GM12801 (cell line): Measurements from ENCODE around the gene TLCD3B.

Experiments used
- TF ChIP-seq, protein P1 (sequence below): IDR thresholded peaks from one replicate; pipeline ENCODE4 v1.5.1; 2011; ENCODE audit warnings: control low read depth; ENCODE audit not compliant: insufficient read length; ENCODE audit errors: extremely low read depth

Gene TLCD3B

DNA sequence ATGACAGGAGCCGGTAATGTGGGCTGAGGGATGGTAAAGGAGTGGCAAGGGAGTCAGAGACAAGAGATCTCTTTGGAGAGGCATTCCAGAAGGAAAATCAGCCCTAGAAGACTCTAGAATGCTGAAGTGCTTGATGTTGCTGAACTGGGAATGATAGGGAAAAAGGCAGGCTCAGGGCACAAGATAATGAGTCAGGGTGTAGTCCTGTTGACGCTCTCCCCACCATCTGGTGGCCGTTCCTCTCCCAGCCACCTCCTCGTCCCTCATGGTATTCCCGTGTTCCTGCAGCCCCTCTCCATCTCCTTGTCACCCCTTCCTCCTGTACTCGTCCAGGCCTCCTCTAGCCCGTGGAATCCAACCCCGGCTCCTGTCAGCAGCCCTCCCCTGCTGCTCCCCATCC is 23.4 kb upstream of the TLCD3B start:
- TF ChIP-seq, protein P1, sequence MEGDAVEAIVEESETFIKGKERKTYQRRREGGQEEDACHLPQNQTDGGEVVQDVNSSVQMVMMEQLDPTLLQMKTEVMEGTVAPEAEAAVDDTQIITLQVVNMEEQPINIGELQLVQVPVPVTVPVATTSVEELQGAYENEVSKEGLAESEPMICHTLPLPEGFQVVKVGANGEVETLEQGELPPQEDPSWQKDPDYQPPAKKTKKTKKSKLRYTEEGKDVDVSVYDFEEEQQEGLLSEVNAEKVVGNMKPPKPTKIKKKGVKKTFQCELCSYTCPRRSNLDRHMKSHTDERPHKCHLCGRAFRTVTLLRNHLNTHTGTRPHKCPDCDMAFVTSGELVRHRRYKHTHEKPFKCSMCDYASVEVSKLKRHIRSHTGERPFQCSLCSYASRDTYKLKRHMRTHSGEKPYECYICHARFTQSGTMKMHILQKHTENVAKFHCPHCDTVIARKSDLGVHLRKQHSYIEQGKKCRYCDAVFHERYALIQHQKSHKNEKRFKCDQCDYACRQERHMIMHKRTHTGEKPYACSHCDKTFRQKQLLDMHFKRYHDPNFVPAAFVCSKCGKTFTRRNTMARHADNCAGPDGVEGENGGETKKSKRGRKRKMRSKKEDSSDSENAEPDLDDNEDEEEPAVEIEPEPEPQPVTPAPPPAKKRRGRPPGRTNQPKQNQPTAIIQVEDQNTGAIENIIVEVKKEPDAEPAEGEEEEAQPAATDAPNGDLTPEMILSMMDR: no peak

DNA sequence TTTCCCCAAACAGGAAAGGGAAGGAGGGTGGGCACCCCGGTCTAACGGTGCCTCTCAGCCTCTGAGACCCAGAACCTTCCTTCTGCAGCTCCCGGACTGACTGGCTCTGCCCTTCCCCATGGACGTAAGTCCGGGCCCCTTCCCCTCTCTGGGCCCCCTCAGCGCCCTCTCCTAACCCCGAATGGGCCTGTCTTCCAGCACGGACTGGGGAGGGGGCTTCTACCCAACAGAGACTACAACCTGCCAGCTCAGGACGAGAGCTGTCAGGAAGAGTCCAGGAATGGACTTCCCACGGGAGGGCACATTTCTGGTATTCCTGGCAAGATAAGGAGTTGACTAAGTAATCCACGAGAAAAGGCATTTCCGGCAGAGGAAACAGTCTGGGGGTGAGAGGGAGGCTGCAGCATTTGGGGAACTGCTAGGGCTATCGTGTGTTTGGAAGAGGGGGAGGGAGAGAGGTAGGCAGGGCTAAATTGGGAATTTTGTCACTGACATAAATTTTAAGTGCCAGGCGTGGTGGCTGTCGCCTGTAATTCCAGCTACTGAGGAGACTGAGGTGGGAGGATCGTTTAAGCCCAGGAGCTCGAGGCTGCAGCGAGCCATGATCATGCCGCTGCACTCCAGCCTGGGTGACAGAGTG is 22.4 kb upstream of the TLCD3B start:
- TF ChIP-seq, protein P1: no peak

DNA sequence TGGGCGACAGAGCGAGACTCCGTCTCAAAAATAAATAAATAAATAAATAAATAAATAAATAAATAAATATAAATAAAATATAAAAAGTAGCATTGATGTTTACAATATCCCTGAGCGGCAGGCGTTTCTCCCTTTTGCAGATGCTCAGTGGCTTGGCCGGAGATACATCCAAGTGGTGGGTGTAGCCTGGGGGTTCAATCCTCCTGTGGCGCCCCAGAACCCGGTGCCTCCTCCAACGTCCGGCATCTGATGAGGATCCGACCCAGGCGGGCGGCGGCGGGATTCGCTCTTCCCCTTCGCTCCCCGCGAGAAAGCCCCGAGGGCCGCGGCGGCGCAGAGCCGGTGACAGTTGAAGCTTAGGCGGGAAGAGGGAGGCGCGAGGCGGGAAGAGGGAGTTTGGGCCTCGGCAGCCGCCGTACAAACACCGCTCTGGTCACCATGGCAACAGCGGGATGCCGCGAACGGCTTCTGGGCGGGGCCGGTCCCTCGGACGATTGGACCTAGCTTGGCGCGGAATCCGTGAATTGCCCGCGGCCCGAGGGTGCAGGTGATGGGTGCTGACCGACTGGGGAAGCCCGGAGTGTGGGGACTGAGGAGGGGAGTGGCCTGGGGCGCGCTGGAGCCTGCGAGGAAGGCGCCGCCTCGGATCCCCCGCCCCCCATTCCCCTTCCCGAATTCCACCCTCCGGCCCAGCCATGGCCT is 21.8 kb upstream of the TLCD3B start:
- TF ChIP-seq, protein P1: no peak

DNA sequence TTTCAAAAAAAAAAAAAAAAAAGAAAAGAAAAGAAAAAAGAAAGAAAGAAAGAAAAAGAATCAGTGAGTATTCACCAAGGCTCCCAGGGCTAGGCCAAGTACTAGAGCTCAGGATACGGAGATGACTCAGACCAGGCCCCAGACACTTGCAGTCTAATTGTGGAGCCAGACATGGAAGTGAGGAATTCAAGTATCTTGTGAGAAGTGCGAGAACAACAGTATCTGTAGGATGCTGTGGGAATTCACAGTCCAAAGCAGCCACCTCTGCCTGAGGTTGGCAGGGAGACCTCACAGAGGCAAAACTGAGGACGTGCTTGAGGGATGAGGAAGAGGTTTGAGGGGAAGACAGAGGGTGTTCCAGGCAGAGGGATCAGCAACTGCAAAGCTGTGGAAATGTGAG is 20.4 kb upstream of the TLCD3B start:
- TF ChIP-seq, protein P1: no peak

DNA sequence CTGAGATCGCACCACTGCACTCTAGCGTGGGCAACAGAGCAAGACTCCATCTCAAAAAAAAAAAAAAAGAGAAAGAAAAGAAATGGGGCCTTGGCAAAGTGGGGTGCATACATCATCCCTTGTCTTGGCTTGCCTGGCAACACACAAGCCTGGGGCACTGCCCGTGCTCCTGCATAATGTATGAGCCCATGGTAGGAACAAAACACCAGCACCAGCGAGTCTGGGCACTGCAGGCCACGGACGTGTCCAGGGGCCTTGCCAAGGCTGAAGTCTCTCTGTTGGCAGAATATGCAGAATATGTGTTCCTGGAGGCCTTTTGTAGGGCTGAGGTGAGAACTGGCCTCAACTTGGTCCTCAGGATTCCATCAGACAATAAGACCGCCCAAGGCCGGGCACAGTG is 18.8 kb upstream of the TLCD3B start:
- TF ChIP-seq, protein P1: no peak

DNA sequence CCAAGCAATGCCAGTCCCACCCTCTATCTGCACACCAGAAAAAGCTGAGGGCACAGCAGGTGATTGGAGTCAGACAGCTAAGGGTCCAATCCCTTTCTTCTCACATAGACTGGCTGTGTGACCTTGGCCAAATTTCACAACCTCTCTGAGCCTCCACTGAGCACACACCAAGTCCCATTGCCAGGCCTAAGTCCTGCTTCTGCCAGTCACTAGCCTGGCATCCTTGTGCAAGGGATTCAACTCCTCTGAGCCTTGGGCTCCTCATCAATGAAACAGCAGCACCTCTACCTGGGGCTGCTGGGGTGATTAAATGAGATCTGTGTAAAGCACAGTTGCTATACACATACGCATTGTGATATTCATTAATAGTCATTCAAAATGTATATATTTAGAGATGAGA is 15.5 kb upstream of the TLCD3B start:
- TF ChIP-seq, protein P1: no peak

DNA sequence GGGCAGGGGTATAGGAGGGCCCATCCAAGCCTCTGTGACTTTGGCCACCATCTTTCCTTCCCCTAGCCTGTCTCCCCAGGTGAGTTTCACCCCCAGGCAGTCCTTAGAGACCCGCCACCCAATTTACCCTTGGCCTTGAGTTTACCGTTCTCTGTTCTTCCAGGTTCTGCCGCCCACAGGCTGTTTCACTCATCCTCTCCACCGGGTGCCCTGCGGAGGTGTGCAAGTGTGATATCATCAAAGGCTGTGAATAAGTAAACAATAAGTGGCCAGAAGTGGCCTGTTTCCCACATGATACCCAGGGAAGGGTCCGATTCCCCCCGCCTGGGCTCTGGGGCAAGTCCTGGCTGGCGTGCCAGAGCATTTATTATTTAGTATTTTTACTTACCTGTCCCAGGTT is 15.1 kb upstream of the TLCD3B start:
- TF ChIP-seq, protein P1: no peak
